Epidermal melanocyte (primary cell): ENCODE results near the gene TTLL5.

Source experiments
- DNase-seq: peaks from one replicate; pipeline ENCODE4 v3.0.0; 2011; ENCODE audit warnings: low spot score; ENCODE audit not compliant: insufficient read length

The TTLL5 gene

GRCh38 chr14:75985618-75986438, 324.8 kb downstream of the TTLL5 start, which contains the start of gene IFT43:
Gene IFT43 (plus strand): TSS chr14:75985763. CDS start chr14:75985787, 24 bp downstream.
- peak; percentile 83 for DNase-seq

GRCh38 chr14:75986439-75986765, 325.4 kb downstream of the TTLL5 start:
- DNase-seq, result no peak

- DNase-seq, result no peak
These were observed 326.3 kb downstream of the TTLL5 start for GRCh38 chr14:75987201-75987970.

- no peak for DNase-seq
These were observed 328.1 kb downstream of the TTLL5 start for GRCh38 chr14:75989134-75989533.

GRCh38 chr14:75990297-75990696, 329.3 kb downstream of the TTLL5 start:
- no peak for DNase-seq

GRCh38 chr14:75991753-75992152, 330.7 kb downstream of the TTLL5 start:
- DNase-seq, result no peak

- no peak for DNase-seq
These were observed 332.6 kb downstream of the TTLL5 start for GRCh38 chr14:75993567-75994041.

GRCh38 chr14:75995372-75996041, 334.5 kb downstream of the TTLL5 start:
- no peak for DNase-seq

GRCh38 chr14:75996488-75996887, 335.4 kb downstream of the TTLL5 start:
- no peak for DNase-seq

- DNase-seq, result no peak
These were observed 338.6 kb downstream of the TTLL5 start for GRCh38 chr14:75999511-76000190.

- no peak for DNase-seq
These were observed 341.3 kb downstream of the TTLL5 start for GRCh38 chr14:76002383-76002782.
